Measurements from ENCODE around the gene TAF1A.

The TAF1A gene

DNA sequence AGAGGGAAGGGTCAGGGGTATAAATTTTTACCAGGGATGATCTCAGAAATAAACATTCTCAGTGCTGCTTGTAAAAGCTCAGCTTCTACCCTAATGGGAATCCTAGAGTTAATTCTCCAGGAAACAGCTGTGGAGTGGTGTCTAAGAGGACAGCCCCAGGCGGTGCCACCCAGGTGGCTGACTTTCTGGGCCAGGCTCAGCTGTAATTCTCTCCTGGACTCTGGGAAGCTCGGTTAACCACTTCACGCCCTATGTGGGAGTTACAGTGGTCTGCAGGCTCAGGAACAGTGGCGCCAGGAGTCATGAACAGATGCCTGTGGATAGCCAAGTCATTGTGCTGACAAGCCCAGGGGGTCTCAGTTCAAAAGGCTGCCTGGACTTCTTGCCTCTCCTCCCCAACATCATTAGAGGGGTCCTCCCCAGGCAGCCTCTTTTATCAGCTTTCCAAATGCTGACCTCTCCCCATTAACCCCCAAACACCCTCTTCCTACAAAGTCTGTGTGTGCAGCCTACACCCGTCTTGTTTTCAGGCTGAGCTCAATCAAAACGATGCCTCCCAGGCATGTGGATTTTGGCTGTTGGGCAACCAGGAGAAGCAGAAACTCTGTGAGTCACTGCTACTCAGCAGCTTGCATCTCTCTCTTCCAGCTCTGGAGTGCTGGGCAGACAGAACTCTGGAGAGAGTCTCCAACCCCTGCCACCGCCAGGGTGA lies 43.0 kb downstream of the TAF1A start:
- H3K27me3 ChIP-seq (ENCODE audit: insufficient read depth, low read length): no peaks in the 10 kb centered on the region
- no peaks in the 10 kb centered on the region for H3K79me2 ChIP-seq (ENCODE audit: insufficient read depth, low read length)
- no peaks in the 10 kb centered on the region for H3F3A ChIP-seq (ENCODE audit: insufficient read depth, low read length)
- H3K27ac ChIP-seq (ENCODE audit: low read depth, low read length, poor library complexity, severe bottlenecking): no peak overlapping the region
- no peak for TF ChIP-seq EZH2 (IDR thresholded peaks at IDR 0.05; ENCODE audit: borderline replicate concordance, low read length)
- H3K4me3 ChIP-seq (ENCODE audit: low read depth, low read length, poor library complexity, severe bottlenecking): no peak overlapping the region
- H3K4me2 ChIP-seq (ENCODE audit: low read length): no peak overlapping the region
- no peaks in the 10 kb centered on the region for H3K4me1 ChIP-seq (ENCODE audit: insufficient read depth, low read length, severe bottlenecking)
- no peaks in the 10 kb centered on the region for H3K9me3 ChIP-seq (ENCODE audit: low read length)
- H3K9me2 ChIP-seq (ENCODE audit: low read depth, low read length): no peaks in the 10 kb centered on the region
- H3K9ac ChIP-seq (ENCODE audit: low read length): no peak overlapping the region
- no peaks in the 10 kb centered on the region for H4K20me1 ChIP-seq (ENCODE audit: insufficient read depth, low read length)
- H2AFZ ChIP-seq (ENCODE audit: low read length): no peak overlapping the region
- H3K36me3 ChIP-seq (ENCODE audit: insufficient read depth, low read length): no peaks in the 10 kb centered on the region

DNA sequence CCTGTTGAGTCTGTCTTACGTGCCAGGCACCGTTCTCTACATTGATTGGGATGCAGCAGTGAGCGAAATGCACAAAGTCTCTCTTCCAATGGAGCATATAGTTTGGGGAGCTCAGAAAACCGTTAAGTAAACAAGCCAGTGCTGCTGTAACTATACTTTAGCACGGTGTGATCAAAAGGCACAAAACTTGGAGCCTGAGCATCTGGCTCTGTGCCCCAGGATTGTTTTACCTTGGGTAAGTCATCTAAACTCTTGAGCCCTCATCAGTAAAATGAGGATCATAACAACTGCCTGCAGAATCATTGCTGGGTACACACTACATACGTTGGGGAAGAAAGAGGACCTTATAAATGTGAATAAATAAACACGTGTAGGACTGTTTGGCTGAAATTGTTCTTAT lies 43.6 kb downstream of the TAF1A start:
- Histone ChIP-seq H3K36me3 (ENCODE audit: insufficient read depth, low read length) (no peaks in the 10 kb centered on the region), H4K20me1 (ENCODE audit: insufficient read depth, low read length) (no peaks in the 10 kb centered on the region), H3K27me3 (ENCODE audit: insufficient read depth, low read length) (no peaks in the 10 kb centered on the region), H3K79me2 (ENCODE audit: insufficient read depth, low read length) (no peaks in the 10 kb centered on the region), H3K9me2 (ENCODE audit: low read depth, low read length) (no peaks in the 10 kb centered on the region), H3K4me3 (ENCODE audit: low read depth, low read length, poor library complexity, severe bottlenecking) (no peak overlapping the region), H3F3A (ENCODE audit: insufficient read depth, low read length) (no peaks in the 10 kb centered on the region), H3K4me2 (ENCODE audit: low read length) (no peak overlapping the region), H3K4me1 (ENCODE audit: insufficient read depth, low read length, severe bottlenecking) (no peaks in the 10 kb centered on the region), H3K27ac (ENCODE audit: low read depth, low read length, poor library complexity, severe bottlenecking) (no peak overlapping the region), H2AFZ (ENCODE audit: low read length) (no peak overlapping the region), H3K9me3 (ENCODE audit: low read length) (no peaks in the 10 kb centered on the region), H3K9ac (ENCODE audit: low read length) (no peak overlapping the region)
- TF ChIP-seq EZH2 (IDR thresholded peaks at IDR 0.05; ENCODE audit: borderline replicate concordance, low read length): no peak
- TF ChIP-seq, protein P1, sequence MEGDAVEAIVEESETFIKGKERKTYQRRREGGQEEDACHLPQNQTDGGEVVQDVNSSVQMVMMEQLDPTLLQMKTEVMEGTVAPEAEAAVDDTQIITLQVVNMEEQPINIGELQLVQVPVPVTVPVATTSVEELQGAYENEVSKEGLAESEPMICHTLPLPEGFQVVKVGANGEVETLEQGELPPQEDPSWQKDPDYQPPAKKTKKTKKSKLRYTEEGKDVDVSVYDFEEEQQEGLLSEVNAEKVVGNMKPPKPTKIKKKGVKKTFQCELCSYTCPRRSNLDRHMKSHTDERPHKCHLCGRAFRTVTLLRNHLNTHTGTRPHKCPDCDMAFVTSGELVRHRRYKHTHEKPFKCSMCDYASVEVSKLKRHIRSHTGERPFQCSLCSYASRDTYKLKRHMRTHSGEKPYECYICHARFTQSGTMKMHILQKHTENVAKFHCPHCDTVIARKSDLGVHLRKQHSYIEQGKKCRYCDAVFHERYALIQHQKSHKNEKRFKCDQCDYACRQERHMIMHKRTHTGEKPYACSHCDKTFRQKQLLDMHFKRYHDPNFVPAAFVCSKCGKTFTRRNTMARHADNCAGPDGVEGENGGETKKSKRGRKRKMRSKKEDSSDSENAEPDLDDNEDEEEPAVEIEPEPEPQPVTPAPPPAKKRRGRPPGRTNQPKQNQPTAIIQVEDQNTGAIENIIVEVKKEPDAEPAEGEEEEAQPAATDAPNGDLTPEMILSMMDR (IDR thresholded peaks at IDR 0.05; ENCODE audit: low read length): no peak

DNA sequence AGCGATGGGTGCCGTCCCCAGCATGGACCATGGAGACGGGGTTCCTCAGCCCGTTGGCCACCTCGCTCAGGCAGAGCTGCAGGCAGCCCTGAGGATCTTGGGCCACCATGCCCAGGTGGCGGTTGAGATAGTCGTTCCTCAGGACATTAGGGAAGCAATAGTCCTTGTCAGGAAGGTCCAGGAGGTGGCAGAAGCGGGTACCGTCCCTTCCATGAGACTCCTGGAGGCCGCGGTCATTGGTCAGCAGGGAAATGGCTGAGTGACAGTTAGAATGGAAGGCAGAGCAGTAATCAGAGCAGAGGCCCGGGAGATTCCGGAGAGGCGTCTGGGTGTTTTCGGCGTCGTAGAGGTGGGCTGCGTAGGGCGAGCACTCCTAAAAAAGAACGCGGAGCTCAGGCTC lies 45.9 kb downstream of the TAF1A start:
- Histone ChIP-seq H3K9ac (ENCODE audit: low read length) (no peak overlapping the region), H3K36me3 (ENCODE audit: insufficient read depth, low read length) (no peaks in the 10 kb centered on the region), H3K79me2 (ENCODE audit: insufficient read depth, low read length) (no peaks in the 10 kb centered on the region), H3K4me1 (ENCODE audit: insufficient read depth, low read length, severe bottlenecking) (no peaks in the 10 kb centered on the region), H3F3A (ENCODE audit: insufficient read depth, low read length) (no peaks in the 10 kb centered on the region), H2AFZ (ENCODE audit: low read length) (no peak overlapping the region), H3K9me3 (ENCODE audit: low read length) (no peaks in the 10 kb centered on the region), H3K4me3 (ENCODE audit: low read depth, low read length, poor library complexity, severe bottlenecking) (no peak overlapping the region), H4K20me1 (ENCODE audit: insufficient read depth, low read length) (no peaks in the 10 kb centered on the region), H3K27ac (ENCODE audit: low read depth, low read length, poor library complexity, severe bottlenecking) (no peak overlapping the region), H3K9me2 (ENCODE audit: low read depth, low read length) (no peaks in the 10 kb centered on the region), H3K4me2 (ENCODE audit: low read length) (no peak overlapping the region), H3K27me3 (ENCODE audit: insufficient read depth, low read length) (no peaks in the 10 kb centered on the region)
- TF ChIP-seq, protein P1 (IDR thresholded peaks at IDR 0.05; ENCODE audit: low read length): no peak
- no peak for TF ChIP-seq EZH2 (IDR thresholded peaks at IDR 0.05; ENCODE audit: borderline replicate concordance, low read length)

DNA sequence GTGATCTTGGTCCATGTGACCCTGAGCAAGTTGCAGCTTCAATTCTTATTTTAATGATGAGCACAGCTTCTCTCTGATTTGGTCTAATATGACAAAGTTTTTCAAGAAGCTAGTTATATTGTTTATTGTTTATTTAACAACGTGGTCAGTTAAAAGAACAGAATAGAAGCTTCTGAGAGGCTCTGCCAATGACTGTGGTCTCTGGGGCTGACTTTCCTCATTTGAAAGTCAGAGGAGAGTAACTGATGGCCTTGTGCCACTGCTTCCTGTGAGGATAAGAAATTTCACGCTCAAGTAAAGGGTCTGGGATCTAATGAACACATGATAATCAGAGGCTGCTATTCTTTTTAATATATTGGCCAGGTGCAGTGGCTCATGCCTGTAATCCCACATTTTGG lies 49.1 kb downstream of the TAF1A start:
- no peaks in the 10 kb centered on the region for H3F3A ChIP-seq (ENCODE audit: insufficient read depth, low read length)
- no peak overlapping the region for H3K4me3 ChIP-seq (ENCODE audit: low read depth, low read length, poor library complexity, severe bottlenecking)
- H3K27ac ChIP-seq (ENCODE audit: low read depth, low read length, poor library complexity, severe bottlenecking): no peak overlapping the region
- no peaks in the 10 kb centered on the region for H4K20me1 ChIP-seq (ENCODE audit: insufficient read depth, low read length)
- no peaks in the 10 kb centered on the region for H3K9me2 ChIP-seq (ENCODE audit: low read depth, low read length)
- H3K9me3 ChIP-seq (ENCODE audit: low read length): no peaks in the 10 kb centered on the region
- no peak overlapping the region for H3K4me2 ChIP-seq (ENCODE audit: low read length)
- H3K79me2 ChIP-seq (ENCODE audit: insufficient read depth, low read length): no peaks in the 10 kb centered on the region
- no peaks in the 10 kb centered on the region for H3K4me1 ChIP-seq (ENCODE audit: insufficient read depth, low read length, severe bottlenecking)
- no peak overlapping the region for H2AFZ ChIP-seq (ENCODE audit: low read length)
- no peaks in the 10 kb centered on the region for H3K36me3 ChIP-seq (ENCODE audit: insufficient read depth, low read length)
- no peaks in the 10 kb centered on the region for H3K27me3 ChIP-seq (ENCODE audit: insufficient read depth, low read length)
- no peak overlapping the region for H3K9ac ChIP-seq (ENCODE audit: low read length)
- TF ChIP-seq EZH2 (IDR thresholded peaks at IDR 0.05; ENCODE audit: borderline replicate concordance, low read length): no peak
- TF ChIP-seq, protein P1 (IDR thresholded peaks at IDR 0.05; ENCODE audit: low read length): no peak
